HG02884 (cell line): ENCODE results near the gene UNC13A.

ENCODE experiments used
- ATAC-seq: cut with Tn5 transposase; IDR thresholded peaks from one replicate; pipeline ENCODE4 v1.9.1; 2021; ENCODE audit warnings: mild to moderate bottlenecking, moderate library complexity; ENCODE audit not compliant: unreplicated experiment

The UNC13A gene

DNA sequence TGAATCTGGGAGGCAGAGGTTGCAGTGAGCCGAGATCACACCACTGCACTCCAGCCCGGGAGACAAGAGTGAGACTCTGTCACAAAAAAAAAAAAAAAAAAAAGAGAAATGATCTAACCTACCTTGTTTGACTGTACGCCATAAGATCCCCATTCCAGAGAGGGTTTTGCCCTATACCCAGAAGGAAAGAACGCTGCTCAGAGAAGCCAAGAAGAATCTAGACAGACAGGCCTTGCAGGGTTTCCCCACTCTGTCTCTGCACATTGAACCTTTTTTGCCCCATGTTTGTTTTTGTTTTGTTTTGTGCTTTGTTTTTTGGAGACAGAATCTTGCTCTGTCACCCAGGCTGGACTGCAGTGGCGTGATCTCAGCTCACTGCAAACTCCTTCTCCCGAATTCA, 23.7 kb upstream of the UNC13A start:
- ATAC-seq, result no peak

DNA sequence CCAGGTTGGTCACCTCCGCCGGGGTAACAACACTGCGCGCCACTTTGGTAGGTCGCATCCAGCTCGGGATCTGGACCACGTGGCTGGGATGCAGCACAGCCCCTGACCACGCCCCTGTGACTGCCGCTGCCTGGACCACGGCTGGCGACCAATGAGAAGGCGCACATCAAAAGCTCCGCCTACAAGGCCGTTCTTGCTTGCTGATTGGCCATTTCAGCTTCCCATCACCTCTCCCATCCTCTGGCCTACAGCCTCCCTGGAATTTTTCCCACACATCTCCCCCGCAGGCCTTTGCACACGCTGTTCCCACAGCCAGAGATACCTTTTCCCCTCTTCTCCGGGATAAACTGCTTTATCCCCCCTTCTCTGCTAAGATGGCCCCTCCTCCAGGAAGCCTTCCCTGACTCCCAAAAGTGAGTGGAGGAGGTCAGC, 18.6 kb upstream of the UNC13A start:
- ATAC-seq, result no peak

- ATAC-seq, result no peak
Observed at GRCh38 chr19:17703824-17704463, 15.8 kb upstream of the UNC13A start.

- ATAC-seq, result no peak
Observed at GRCh38 chr19:17695198-17695597, 7.0 kb upstream of the UNC13A start.

DNA sequence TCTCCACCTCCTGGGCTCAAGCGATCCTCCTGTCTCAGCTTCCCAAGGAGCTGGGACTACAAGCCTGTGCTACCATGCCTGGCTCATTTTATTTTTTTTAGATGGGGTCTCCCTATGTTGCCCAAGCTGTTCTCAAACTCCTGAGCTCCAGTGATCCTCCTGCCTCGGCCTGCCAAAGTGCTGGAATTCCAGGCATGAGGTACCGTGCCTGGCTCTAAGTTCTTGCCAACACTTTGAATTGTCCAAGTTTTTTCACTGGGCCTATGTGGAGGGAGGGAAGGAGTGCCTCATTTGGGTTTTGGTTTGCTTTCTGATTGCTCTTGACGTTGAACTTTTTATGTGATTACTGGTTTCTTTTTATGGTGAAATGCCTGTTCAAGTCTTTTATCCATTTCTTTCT, 4.4 kb upstream of the UNC13A start:
- ATAC-seq, result no peak

DNA sequence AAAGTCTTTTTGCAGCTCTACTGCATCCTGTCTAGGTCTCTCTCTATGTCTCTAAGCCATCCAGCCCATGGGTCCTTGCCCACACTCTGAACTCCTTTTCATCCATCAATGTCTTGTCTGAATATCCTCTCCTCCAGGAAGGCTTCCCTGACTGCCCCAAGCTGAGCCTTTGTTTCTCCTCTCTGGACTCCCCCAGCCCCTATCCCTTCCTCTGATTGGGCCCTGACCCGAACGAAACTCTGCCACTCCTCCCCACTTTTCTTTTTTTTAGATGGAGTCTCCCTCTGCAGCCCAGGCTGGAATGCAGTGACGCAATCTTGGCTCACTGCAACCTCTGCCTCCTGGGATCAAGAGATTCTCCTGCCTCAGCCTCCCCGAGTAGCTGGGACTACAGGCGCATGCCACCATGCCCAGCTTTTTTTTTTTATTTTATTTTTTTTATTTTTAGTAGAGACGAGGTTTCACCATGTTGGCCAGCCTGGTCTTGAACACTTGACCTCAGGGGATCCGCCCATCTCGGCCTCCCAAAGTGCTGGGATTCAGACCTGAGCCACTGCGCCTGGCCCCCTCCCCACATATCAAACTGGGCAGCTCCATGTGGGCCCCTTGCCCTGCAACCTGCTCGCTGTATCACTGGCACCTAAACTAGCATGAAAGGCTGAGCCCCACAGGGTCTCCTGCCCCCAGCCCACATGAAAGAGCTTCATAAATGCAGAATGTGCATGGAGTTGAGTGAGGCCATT, 870 bp upstream of the UNC13A start:
- ATAC-seq, result no peak

DNA sequence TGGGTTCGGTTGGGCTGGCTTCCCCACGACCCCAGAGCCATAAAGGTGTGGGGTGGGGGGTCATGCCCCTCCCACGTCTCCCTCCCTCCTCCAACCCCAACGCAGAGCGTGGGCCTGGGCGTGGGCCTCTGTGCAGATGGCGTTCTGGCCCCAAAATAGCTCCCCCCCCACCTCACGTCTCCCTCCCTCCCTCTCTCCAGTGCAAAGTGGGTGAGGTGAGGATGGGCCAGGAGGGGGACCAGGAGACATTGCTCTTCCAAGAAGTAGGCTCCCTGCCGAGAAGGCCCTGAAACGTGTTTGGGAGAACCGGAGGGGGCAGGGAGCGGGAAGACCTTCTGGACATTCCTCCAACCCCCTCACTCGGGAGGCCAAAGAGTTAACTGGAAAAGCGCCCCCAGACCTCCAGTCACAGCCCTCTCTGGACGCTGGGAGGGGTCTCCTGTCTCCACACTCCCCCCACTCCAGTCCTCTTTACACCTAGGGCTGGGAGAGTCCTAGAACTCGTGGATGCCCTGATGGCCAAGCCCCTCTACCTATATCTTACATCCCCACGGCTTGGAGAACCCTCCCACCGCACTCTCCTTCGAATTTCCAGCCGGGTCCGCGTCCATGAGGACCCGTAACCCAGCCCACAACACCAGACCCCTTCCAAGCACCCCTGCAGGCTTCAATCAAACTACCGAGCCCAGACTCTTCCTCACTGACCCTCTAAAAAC, 855 bp downstream of the UNC13A start:
- no peak for ATAC-seq

GRCh38 chr19:17686592-17687024, 1.5 kb downstream of the UNC13A start:
- no peak for ATAC-seq

GRCh38 chr19:17686023-17686521, 2.1 kb downstream of the UNC13A start:
- ATAC-seq, result no peak

DNA sequence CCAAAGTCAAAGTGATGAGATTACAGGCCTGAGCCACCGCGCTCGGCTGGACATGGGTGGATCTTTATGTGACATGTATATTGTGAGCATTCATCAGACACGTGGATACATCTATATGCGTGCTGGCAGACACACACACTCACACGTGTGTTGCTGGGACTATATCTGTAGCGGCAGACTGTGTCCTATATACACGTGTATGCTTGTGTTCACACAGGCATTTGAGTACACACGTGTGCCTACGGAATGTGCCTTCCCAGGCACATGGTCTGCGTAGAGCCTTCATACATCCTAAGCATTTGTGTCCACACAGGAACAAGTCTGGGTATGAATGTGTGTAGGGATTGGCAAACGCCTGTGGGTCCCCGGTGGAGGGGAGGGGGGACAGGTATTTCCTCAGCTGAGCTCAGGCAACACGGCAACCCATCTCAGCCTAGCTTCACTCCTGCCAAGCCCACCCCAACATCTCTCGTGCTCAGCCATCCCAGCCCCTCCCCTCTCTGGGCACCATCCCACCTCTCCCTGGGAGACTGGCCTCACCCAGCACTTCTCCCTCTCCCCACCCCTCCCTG, 2.6 kb downstream of the UNC13A start:
- no peak for ATAC-seq

DNA sequence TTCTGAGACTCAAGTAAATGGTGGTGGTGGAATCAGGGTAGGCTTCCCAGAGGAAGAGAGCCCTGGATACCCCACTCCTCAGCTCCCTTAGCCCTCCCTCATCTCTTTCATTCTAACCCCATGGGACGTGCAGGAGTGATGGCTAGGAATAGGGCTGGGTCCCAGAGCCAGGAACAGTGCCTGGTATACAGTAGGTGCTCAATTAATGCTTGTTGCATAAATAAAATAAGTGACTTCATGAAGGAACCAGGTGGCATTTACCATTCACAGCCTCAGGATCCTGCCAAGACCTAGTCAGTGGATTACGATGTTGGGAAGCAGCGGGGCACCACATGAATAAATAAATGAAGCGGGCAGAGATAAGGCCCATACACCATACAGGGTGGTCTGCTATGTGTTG, 3.9 kb downstream of the UNC13A start:
- no peak for ATAC-seq

DNA sequence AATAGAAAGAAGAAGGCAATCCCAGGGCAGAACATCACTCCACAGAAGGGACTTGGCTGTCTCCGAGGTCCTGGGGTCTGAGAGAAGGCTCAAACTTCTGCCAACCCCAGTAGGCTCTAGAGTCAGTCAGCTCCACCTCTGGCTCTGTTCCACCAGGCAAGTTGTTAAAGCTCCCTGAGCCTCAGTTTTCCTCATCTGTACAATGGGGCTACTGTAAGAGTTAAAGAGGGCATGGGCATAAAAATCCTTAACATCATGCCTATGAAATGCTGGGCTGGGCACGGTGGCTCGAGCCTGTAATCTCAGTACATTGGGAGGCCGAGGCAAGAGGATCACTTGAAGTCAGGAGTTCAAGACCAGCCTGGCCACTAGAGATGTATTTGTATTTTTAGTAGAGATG, 5.1 kb downstream of the UNC13A start:
- ATAC-seq, result no peak

- no peak for ATAC-seq
Observed at GRCh38 chr19:17682273-17682672, 5.9 kb downstream of the UNC13A start.

GRCh38 chr19:17681505-17682125, 6.5 kb downstream of the UNC13A start:
- no peak for ATAC-seq

DNA sequence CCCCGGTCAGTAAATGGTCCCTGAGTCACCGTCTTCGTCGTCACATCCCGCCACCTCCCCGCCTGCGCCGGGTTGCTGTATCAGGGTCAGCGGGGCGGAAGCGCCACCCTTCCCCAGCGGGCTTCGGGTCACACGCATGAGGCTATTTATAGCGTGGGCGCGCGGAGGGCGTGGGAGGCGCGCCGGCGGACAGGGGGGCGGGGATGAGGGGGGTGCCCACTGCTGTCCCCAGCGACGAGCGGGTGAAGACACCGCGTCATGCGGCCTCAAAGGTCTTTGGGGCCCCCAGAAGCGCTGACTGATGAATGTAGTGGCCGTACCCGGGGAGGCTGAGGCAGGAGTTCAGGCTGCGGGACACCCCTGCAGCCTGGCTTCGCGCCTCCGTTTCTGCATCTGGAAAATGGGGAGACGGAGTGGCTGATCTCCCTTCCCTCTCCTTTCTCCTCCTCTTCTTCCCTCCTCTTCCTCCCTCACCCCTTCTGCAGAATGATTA, 7.9 kb downstream of the UNC13A start:
- no peak for ATAC-seq

DNA sequence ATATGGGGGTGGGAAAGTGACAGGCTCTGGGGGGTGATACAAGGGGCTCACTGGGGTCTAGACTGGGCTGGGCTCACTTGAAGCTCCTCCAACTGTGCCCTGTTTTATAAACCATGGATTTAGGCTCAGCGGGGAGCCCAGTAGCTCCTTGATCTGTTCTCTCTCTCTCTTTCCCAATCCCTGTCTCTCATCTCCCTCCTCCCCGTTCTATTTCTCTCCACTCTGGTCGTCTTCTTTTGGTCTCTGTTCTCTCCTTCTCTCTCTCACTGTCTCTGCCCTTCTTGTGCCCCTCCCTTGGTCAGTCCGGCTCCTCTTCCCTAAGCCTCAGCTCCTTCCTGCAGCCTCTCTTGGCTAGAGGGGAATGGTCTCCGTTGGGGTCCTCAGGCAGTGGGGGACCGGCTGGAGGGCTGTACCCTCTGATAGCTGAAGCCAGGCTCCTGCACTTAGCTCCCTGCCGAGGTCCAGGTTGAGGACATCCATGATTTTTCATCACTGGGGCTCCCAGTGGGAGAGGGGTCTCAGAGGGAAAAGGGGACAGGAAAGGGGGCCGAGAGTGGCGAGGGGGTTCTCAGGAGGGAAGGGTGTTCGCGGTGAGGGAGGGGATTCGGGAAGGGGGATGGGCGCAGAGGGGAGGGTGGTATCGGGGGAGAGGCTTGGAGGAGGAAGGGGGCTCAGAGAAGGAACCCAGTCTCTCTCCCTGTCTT, 8.5 kb downstream of the UNC13A start:
- ATAC-seq, result no peak

DNA sequence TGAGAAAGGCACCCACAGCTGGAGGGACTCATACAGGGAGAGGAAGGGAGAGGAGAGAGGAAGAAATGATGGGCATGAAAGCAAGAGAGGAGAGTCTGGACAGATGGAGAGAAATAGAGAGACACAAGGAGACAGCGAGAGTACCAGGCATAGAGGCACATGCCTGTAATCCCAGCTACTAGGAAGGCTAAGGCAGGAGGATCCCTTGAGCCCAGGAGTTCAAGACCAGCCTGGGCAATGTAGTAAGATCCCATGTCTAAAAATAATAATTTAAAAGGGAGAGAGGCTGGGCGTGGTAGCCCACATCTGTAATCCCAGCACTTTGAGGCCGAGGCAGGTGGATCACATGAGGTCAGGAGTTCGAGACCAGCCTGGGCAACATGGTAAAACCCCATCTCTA, 9.3 kb downstream of the UNC13A start:
- no peak for ATAC-seq

DNA sequence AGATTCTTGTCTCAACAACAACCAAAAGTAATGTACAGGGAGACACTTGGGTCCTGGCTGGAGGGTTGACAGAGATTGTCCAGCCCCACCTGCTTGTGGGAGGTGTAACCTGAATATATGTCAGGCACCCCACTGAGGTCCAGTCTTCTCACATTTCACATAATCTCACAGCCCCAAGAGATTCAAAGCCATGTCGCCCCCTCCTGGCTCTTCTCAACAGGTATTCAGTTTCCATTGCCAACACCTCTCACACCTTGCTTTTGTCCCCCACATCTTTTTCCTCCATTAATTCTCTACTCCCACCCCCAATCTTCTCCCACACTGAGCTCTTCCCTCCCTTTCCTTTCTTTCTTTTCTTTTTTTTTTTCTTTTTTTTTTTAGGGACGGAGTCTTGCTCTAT, 11.2 kb downstream of the UNC13A start:
- no peak for ATAC-seq

DNA sequence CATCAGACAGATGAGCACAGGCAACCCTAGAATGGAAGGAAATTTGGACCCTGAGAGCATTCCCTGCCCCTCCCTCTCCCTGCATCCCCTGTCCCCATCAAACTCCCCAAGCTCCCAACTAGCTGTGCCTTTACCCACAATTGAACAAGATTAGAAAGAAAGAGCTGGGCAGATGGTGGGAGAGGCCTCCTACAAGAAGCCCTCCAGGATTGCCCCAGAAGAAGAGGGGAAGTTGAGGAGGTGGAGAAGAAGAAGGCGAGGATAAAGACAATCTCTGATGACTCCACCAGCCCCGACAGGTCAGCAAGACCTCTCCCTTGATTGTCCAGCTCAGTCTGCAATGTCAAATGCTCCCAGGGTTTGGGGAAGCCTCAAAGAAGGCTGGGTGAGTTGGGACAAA, 11.9 kb downstream of the UNC13A start:
- ATAC-seq, result no peak
